Retinal pigment epithelial cell (primary cell): ENCODE data around the gene PDAP1.

Experiments used
- DNase-seq: peaks from one replicate; pipeline ENCODE4 v3.0.0-alpha.2; 2010; ENCODE audit warnings: low read depth
- H3K4me3 ChIP-seq: 2 replicates; pipeline ENCODE4 v1.5.1; 2011; ENCODE audit warnings: mild to moderate bottlenecking, low read length, control low read depth, moderate library complexity
- CTCF ChIP-seq: conservative IDR thresholded peaks from 2 replicates; pipeline ENCODE4 v1.5.1; 2011; ENCODE audit warnings: low read depth, low read length, control low read depth, inconsistent platforms

Gene PDAP1

GRCh38 chr7:99375070-99375807, 33.2 kb downstream of the PDAP1 start:
- TF ChIP-seq CTCF: no peak
- DNase-seq: peak; percentile 39
- peak overlapping the region; percentile 62 for H3K4me3 ChIP-seq

GRCh38 chr7:99374111-99375064, 34.0 kb downstream of the PDAP1 start, which contains the start of gene ARPC1B:
Gene ARPC1B, plus strand, starts transcription at chr7:99374730. Its CDS starts 10,985 bp downstream, at chr7:99385715.
- TF ChIP-seq CTCF: no peak
- no peak for DNase-seq
- H3K4me3 ChIP-seq: peak within 1 kb of the TSS; percentile 62

- TF ChIP-seq CTCF: no peak
- DNase-seq: no peak
- H3K4me3 ChIP-seq: peak overlapping the region; percentile 62
These were observed 35.0 kb downstream of the PDAP1 start for GRCh38 chr7:99373091-99374066.

GRCh38 chr7:99372275-99373090, 35.9 kb downstream of the PDAP1 start:
- peak; percentile 76 for DNase-seq
- peak overlapping the region; percentile 32 for H3K4me3 ChIP-seq
- no peak for TF ChIP-seq CTCF

DNA sequence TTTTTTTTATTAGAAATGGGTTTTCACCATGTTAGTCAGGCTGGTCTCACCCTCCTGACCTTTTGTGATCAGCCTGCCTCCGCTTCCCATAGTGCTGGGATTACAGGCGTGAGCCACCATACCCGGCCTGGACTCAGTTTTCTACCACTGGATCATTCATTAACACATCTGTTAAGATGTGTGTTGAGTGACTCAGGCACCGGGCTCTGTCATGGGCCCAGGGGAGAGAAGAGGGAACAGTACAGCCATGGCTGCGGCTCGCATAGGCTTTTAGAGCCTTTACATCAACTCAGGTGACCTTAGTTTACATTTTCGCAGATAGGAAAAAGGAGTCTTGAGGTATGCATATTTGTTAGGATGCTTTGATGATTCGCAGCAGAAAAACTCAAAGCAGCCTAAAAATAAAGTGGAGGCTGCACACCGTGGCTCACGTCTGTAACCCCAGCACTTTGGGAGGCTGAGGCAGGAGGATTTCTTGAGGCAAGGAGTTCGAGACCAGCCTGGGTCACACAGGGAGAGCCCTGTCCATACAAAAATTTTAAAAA, 36.9 kb downstream of the PDAP1 start:
- TF ChIP-seq CTCF: no peak
- DNase-seq: no peak

More for the DNA sequence above, 36.9 kb downstream of the PDAP1 start:
- no peak overlapping the region for H3K4me3 ChIP-seq
